Measurements from ENCODE around the gene GPR152.

GPR152 gene

GRCh38 chr11:67455054-67455453 lies 2.5 kb upstream of the GPR152 start, which contains the start of gene CABP4:
Gene CABP4 (plus strand): TSS chr11:67455354. CDS start chr11:67455424, 70 bp downstream.
- Histone ChIP-seq H3K27me3 (ENCODE audit: insufficient read depth, low read length) (no peaks in the 10 kb centered on the region), H3F3A (ENCODE audit: insufficient read depth, low read length) (0 out of 2 replicates have a peak, but pooled peaks cover 5% of the 10 kb centered on the region), H3K9me3 (ENCODE audit: low read length) (no peaks in the 10 kb centered on the region), H2AFZ (ENCODE audit: low read length) (no peak within 1 kb of the TSS), H3K9me2 (ENCODE audit: low read depth, low read length) (no peaks in the 10 kb centered on the region), H3K36me3 (ENCODE audit: insufficient read depth, low read length) (no peaks in the 10 kb centered on the region), H3K27ac (ENCODE audit: low read depth, low read length, poor library complexity, severe bottlenecking) (no peak within 1 kb of the TSS), H3K79me2 (ENCODE audit: insufficient read depth, low read length) (no peaks in the 10 kb centered on the region), H4K20me1 (ENCODE audit: insufficient read depth, low read length) (no peaks in the 10 kb centered on the region), H3K4me2 (ENCODE audit: low read length) (no peak within 1 kb of the TSS), H3K9ac (ENCODE audit: low read length) (no peak within 1 kb of the TSS), H3K4me1 (ENCODE audit: insufficient read depth, low read length, severe bottlenecking) (peaks cover 28% of the 10 kb centered on the region), H3K4me3 (ENCODE audit: low read depth, low read length, poor library complexity, severe bottlenecking) (no peak within 1 kb of the TSS)
- no peak for TF ChIP-seq CTCF (IDR thresholded peaks at IDR 0.05; ENCODE audit: low read length)
- TF ChIP-seq EZH2 (IDR thresholded peaks at IDR 0.05; ENCODE audit: borderline replicate concordance, low read length): no peak

DNA sequence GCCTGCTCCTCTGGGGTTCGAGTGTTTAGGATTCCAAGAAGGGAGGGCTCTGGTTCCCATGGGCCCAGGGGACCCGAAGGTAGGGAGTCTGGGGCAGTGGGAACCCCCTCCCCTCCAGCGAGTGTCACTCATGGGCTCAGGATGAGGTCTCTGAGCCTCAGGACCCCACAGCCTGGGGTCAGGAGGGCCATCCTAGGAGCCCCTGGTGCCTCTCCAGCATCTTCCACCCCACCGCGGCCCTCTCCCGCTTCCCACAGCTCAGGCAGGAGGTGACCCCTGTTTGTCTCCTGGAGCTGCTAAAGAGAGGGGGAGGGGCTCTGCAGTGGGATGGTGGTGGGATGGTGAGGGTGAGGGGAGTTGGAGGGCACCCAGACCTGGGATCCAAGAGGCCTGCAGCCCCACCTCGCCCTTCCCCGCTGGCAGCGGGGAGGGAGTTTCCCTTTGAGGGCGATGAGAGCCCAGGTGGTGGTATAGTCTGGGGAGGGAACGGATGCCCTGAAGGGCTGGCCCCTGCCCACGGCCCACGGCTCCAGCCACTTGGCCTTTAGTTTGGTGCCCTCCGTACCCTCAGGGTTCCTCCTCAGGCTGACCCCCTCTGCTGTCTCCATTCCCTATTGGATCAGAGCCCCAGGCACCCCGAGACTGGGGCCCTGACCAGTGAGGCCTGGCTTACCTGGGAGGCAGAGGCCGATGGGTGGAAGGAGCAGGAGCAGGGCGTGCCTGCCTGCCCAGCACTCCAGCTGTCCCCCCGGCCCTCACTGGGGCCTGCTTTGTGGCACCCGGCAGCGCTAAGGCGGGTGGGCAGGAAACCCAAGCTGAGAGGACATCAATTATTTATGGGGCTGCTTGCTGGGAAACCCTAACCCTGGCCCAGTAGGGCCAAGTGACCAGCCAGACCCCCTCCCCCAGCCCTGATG lies 1.5 kb upstream of the GPR152 start:
- Histone ChIP-seq H3K9me2 (ENCODE audit: low read depth, low read length) (no peaks in the 10 kb centered on the region), H2AFZ (ENCODE audit: low read length) (no peak overlapping the region), H4K20me1 (ENCODE audit: insufficient read depth, low read length) (no peaks in the 10 kb centered on the region), H3K9ac (ENCODE audit: low read length) (no peak overlapping the region), H3F3A (ENCODE audit: insufficient read depth, low read length) (no peaks in the 10 kb centered on the region), H3K27ac (ENCODE audit: low read depth, low read length, poor library complexity, severe bottlenecking) (no peak overlapping the region), H3K4me2 (ENCODE audit: low read length) (no peak overlapping the region), H3K79me2 (ENCODE audit: insufficient read depth, low read length) (no peaks in the 10 kb centered on the region), H3K4me3 (ENCODE audit: low read depth, low read length, poor library complexity, severe bottlenecking) (no peak overlapping the region), H3K27me3 (ENCODE audit: insufficient read depth, low read length) (no peaks in the 10 kb centered on the region), H3K4me1 (ENCODE audit: insufficient read depth, low read length, severe bottlenecking) (peaks cover 28% of the 10 kb centered on the region), H3K36me3 (ENCODE audit: insufficient read depth, low read length) (no peaks in the 10 kb centered on the region), H3K9me3 (ENCODE audit: low read length) (no peaks in the 10 kb centered on the region)
- TF ChIP-seq CTCF (IDR thresholded peaks at IDR 0.05; ENCODE audit: low read length) (no peak), EZH2 (IDR thresholded peaks at IDR 0.05; ENCODE audit: borderline replicate concordance, low read length) (no peak)

DNA sequence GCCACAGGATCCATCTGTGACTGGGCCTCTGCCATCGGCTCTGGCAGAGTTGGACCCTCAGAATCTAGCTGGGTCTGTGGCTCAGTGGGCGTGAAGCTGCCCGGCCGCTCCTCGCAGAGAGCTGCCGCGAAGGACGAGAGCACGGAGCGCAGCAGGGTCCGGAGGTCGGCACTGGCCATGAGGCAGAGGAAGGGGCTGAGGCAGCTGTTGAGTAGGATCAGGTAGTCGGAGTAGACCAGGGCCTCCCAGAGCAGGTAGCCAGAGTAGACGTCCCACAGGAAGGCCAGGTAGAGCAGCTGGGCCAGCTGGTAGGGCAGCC lies 912 bp downstream of the GPR152 start:
- Histone ChIP-seq H3K27me3 (ENCODE audit: insufficient read depth, low read length) (no peaks in the 10 kb centered on the region), H2AFZ (ENCODE audit: low read length) (no peak overlapping the region), H3K27ac (ENCODE audit: low read depth, low read length, poor library complexity, severe bottlenecking) (no peak overlapping the region), H3K4me2 (ENCODE audit: low read length) (no peak overlapping the region), H3K9me3 (ENCODE audit: low read length) (no peaks in the 10 kb centered on the region), H3K4me1 (ENCODE audit: insufficient read depth, low read length, severe bottlenecking) (peaks cover 31% of the 10 kb centered on the region), H3K9ac (ENCODE audit: low read length) (no peak overlapping the region), H3K4me3 (ENCODE audit: low read depth, low read length, poor library complexity, severe bottlenecking) (no peak overlapping the region), H4K20me1 (ENCODE audit: insufficient read depth, low read length) (no peaks in the 10 kb centered on the region), H3K36me3 (ENCODE audit: insufficient read depth, low read length) (no peaks in the 10 kb centered on the region), H3K9me2 (ENCODE audit: low read depth, low read length) (no peaks in the 10 kb centered on the region), H3F3A (ENCODE audit: insufficient read depth, low read length) (no peaks in the 10 kb centered on the region), H3K79me2 (ENCODE audit: insufficient read depth, low read length) (no peaks in the 10 kb centered on the region)
- no peak for TF ChIP-seq EZH2 (IDR thresholded peaks at IDR 0.05; ENCODE audit: borderline replicate concordance, low read length)
- TF ChIP-seq CTCF (IDR thresholded peaks at IDR 0.05; ENCODE audit: low read length): no peak

All from OCI-LY1 (cell line).